DMS79 treated with DMSO at 0.1 percent for 48 hours (cell line): ENCODE measurements around the gene LSS.

ENCODE experiments used
- DNase-seq: peaks from one replicate; lab custom pipeline; 2025; lab: John Stamatoyannopoulos, UW

LSS gene

GRCh38 chr21:46228345-46229051, at the start of gene LSS:
LSS (minus strand) TSS chr21:46228774; CDS start chr21:46228745, 29 bp downstream.
- DNase-seq = peak; percentile 90

- DNase-seq = no peak
Observed at GRCh38 chr21:46274797-46275390, 46.3 kb upstream of the LSS start.

- DNase-seq = no peak
Observed at GRCh38 chr21:46273341-46273740, 44.8 kb upstream of the LSS start.

- no peak for DNase-seq
Observed at GRCh38 chr21:46269466-46269865, 40.9 kb upstream of the LSS start.

GRCh38 chr21:46268371-46268770, 39.8 kb upstream of the LSS start:
- DNase-seq = no peak

GRCh38 chr21:46266946-46267345, 38.4 kb upstream of the LSS start:
- DNase-seq = no peak

- no peak for DNase-seq
Observed at GRCh38 chr21:46265736-46266525, 37.4 kb upstream of the LSS start.

GRCh38 chr21:46264690-46265144, 36.1 kb upstream of the LSS start:
- DNase-seq = no peak

- DNase-seq = no peak
Observed at GRCh38 chr21:46264046-46264689, 35.6 kb upstream of the LSS start.

GRCh38 chr21:46256501-46256994, 28.0 kb upstream of the LSS start:
- DNase-seq = no peak

GRCh38 chr21:46255758-46256337, 27.3 kb upstream of the LSS start:
- DNase-seq = no peak

- no peak for DNase-seq
Observed at GRCh38 chr21:46255166-46255565, 26.6 kb upstream of the LSS start.

- DNase-seq = no peak
Observed at GRCh38 chr21:46254208-46254975, 25.8 kb upstream of the LSS start.

- DNase-seq = no peak
Observed at GRCh38 chr21:46253610-46254124, 25.1 kb upstream of the LSS start.

GRCh38 chr21:46252840-46253239, 24.3 kb upstream of the LSS start:
- DNase-seq = no peak

- no peak for DNase-seq
Observed at GRCh38 chr21:46250146-46250725, 21.7 kb upstream of the LSS start.

GRCh38 chr21:46248827-46249226, 20.3 kb upstream of the LSS start:
- no peak for DNase-seq

GRCh38 chr21:46248422-46248782, 19.8 kb upstream of the LSS start:
- DNase-seq = no peak

GRCh38 chr21:46247699-46248421, 19.3 kb upstream of the LSS start:
- DNase-seq = no peak

- no peak for DNase-seq
Observed at GRCh38 chr21:46246345-46246744, 17.8 kb upstream of the LSS start.
